DND-41 (cell line): Measurements from ENCODE around the gene LRRC37A3.
"Not testable (repeated sequence)": the region's sequence is repeated elsewhere in the genome, so short reads cannot be mapped to it uniquely, and the experiment has no call there.

Experiments
- ATAC-seq: fragments of 200-7000 bp; cut with Tn5 transposase; 3 replicates; pipeline ENCODE4 v1.9.1; 2021; ENCODE audit warnings: low read depth; ENCODE audit not compliant: insufficient read depth
- DNase-seq: peaks from one replicate; pipeline ENCODE4 v3.0.0-alpha.2; 2020
- H2AFZ ChIP-seq: 2 replicates; pipeline ENCODE4 v1.6.0; 2012; ENCODE audit warnings: low read depth, low read length
- H3K27ac ChIP-seq: 2 replicates; pipeline ENCODE4 v1.5.1; 2012; ENCODE audit warnings: low read length, inconsistent platforms
- H3K27me3 ChIP-seq: fragments of 200-600 bp; sonication (generic); 2 replicates; pipeline ENCODE4 v1.6.0; 2012; ENCODE audit warnings: low read length, mild to moderate bottlenecking, inconsistent platforms; ENCODE audit not compliant: insufficient read depth, poor library complexity
- H3K36me3 ChIP-seq: 2 replicates; pipeline ENCODE4 v1.5.1; 2012; ENCODE audit warnings: low read length, inconsistent platforms; ENCODE audit not compliant: insufficient read depth
- H3K4me1 ChIP-seq: 2 replicates; pipeline ENCODE4 v1.5.1; 2012; ENCODE audit warnings: mild to moderate bottlenecking, low read length; ENCODE audit not compliant: insufficient read depth
- H3K4me2 ChIP-seq: 2 replicates; pipeline ENCODE4 v1.6.0; 2012; ENCODE audit warnings: mild to moderate bottlenecking, moderate library complexity, low read length, inconsistent platforms; ENCODE audit not compliant: insufficient read depth
- H3K4me3 ChIP-seq, 2 experiments: fragments of 200-600 bp in 1 of 2; shearing (Covaris generic) in 1 of 2; 2 replicates each; pipeline ENCODE4 v1.5.1; 2012 to 2016; ENCODE audit warnings: inconsistent platforms in 2 of 2, low read length in 2 of 2, mild to moderate bottlenecking in 2 of 2, low read depth in 1 of 2, moderate library complexity in 1 of 2
- H3K79me2 ChIP-seq: 2 replicates; pipeline ENCODE4 v1.6.0; 2012; ENCODE audit warnings: low read length, inconsistent platforms; ENCODE audit not compliant: insufficient read depth
- H3K9ac ChIP-seq: 2 replicates; pipeline ENCODE4 v1.6.0; 2012; ENCODE audit warnings: low read depth, mild to moderate bottlenecking, inconsistent platforms, low read length, moderate library complexity
- H3K9me3 ChIP-seq: 2 replicates; pipeline ENCODE4 v1.5.1; 2012; ENCODE audit warnings: low read length, moderate library complexity, mild to moderate bottlenecking, inconsistent platforms; ENCODE audit not compliant: insufficient read depth, severe bottlenecking
- H4K20me1 ChIP-seq: 2 replicates; pipeline ENCODE4 v1.6.0; 2012; ENCODE audit warnings: low read length; ENCODE audit not compliant: insufficient read depth
- CTCF ChIP-seq: IDR thresholded peaks from 2 replicates; pipeline ENCODE4 v1.5.1; 2012; ENCODE audit warnings: borderline replicate concordance, low read length, moderate library complexity, mild to moderate bottlenecking; ENCODE audit not compliant: poor library complexity, severe bottlenecking; ENCODE audit errors: extremely low read depth
- EZH2 ChIP-seq: IDR thresholded peaks from 3 replicates; pipeline ENCODE4 v1.6.1; 2012; ENCODE audit warnings: borderline replicate concordance, low read depth, mild to moderate bottlenecking, moderate library complexity, low read length, inconsistent platforms; ENCODE audit not compliant: severe bottlenecking

LRRC37A3 gene

GRCh38 chr17:64919289-64920025, at the start of gene LRRC37A3:
TSS of gene LRRC37A3 (minus strand) at chr17:64919478. CDS start at chr17:64897257, 22,221 bp downstream.
- H3K79me2 ChIP-seq, H3K9me3 ChIP-seq, H4K20me1 ChIP-seq, H3K36me3 ChIP-seq, H3K27me3 ChIP-seq: not testable (repeated sequence)
- Histone ChIP-seq H3K4me1 (peaks cover 25% of the 10 kb centered on the region), H2AFZ (peak within 1 kb of the TSS; percentile 83), H3K4me3 (peak within 1 kb of the TSS; percentile 65 to 76), H3K9ac (peak within 1 kb of the TSS; percentile 84), H3K27ac (peak within 1 kb of the TSS; percentile 91), H3K4me2 (peak within 1 kb of the TSS; percentile 66)
- DNase-seq, result peak; percentile 98
- peak; percentile 84 for TF ChIP-seq CTCF
- peak; percentile 96 for ATAC-seq

- not testable (repeated sequence) for H2AFZ ChIP-seq, H3K27me3 ChIP-seq, H3K9me3 ChIP-seq, H3K79me2 ChIP-seq, H4K20me1 ChIP-seq, H3K36me3 ChIP-seq
- ATAC-seq (peak; percentile 94), DNase-seq (peak; percentile 94)
- Histone ChIP-seq H3K4me1 (peaks cover 85% of the 10 kb centered on the region), H3K4me2 (peak overlapping the region; percentile 58), H3K27ac (peak overlapping the region; percentile 69), H3K4me3 (peak overlapping the region in 1 of 2 experiments; percentile 38; a peak in 1 of 4 replicates), H3K9ac (peak overlapping the region; percentile 37)
- TF ChIP-seq CTCF, result peak; percentile 39
Observed at GRCh38 chr17:64965873-64966287, 46.6 kb upstream of the LRRC37A3 start.

GRCh38 chr17:64965256-64965872, 46.1 kb upstream of the LRRC37A3 start:
- H2AFZ ChIP-seq, H3K36me3 ChIP-seq, DNase-seq, H3K9me3 ChIP-seq, H4K20me1 ChIP-seq, H3K79me2 ChIP-seq, ATAC-seq, H3K27me3 ChIP-seq: not testable (repeated sequence)
- peak overlapping the region; percentile 37 for H3K9ac ChIP-seq
- H3K4me1 ChIP-seq, result peaks cover 80% of the 10 kb centered on the region
- H3K4me3 ChIP-seq, result peak overlapping the region in 1 of 2 experiments; percentile 38; a peak in 1 of 4 replicates
- H3K4me2 ChIP-seq, result peak overlapping the region; percentile 58
- peak overlapping the region; percentile 65 for H3K27ac ChIP-seq

GRCh38 chr17:64964796-64965195, 45.5 kb upstream of the LRRC37A3 start:
- H2AFZ ChIP-seq, result 0 out of 2 replicates have a peak overlapping the region, but pooled peaks have one; percentile 19
- H3K4me2 ChIP-seq, result peak overlapping the region; percentile 58
- peaks cover 74% of the 10 kb centered on the region for H3K4me1 ChIP-seq
- no peaks in the 10 kb centered on the region for H3K9me3 ChIP-seq
- no peak for TF ChIP-seq EZH2
- TF ChIP-seq CTCF, result no peak
- H3K27ac ChIP-seq, result peak overlapping the region; percentile 65
- no peak overlapping the region for H3K4me3 ChIP-seq
- H3K79me2 ChIP-seq, result no peaks in the 10 kb centered on the region
- no peaks in the 10 kb centered on the region for H3K36me3 ChIP-seq
- no peaks in the 10 kb centered on the region for H3K27me3 ChIP-seq
- peak overlapping the region; percentile 37; the same call in 1 of the 2 replicates for H3K9ac ChIP-seq
- ATAC-seq, result no peak
- H4K20me1 ChIP-seq, result no peaks in the 10 kb centered on the region
- DNase-seq, result no peak
